Skeletal muscle satellite cell (primary cell): ENCODE data around the gene BCL11A.

Experiments used
- H3K27me3 ChIP-seq: 2 replicates; pipeline ENCODE4 v1.7.0; 2013; ENCODE audit warnings: low read length; ENCODE audit not compliant: control insufficient read depth, insufficient read depth
- H3K36me3 ChIP-seq: 2 replicates; pipeline ENCODE4 v1.7.0; 2013; ENCODE audit warnings: mild to moderate bottlenecking, control low read depth, low read length; ENCODE audit not compliant: insufficient read depth
- H3K4me1 ChIP-seq: 2 replicates; pipeline ENCODE4 v1.7.0; 2013; ENCODE audit warnings: low read length; ENCODE audit not compliant: control insufficient read depth, insufficient read depth
- H3K4me2 ChIP-seq: 2 replicates; pipeline ENCODE4 v1.7.0; 2013; ENCODE audit warnings: mild to moderate bottlenecking, low read length
- H3K4me3 ChIP-seq: 2 replicates; pipeline ENCODE4 v1.7.0; 2013; ENCODE audit warnings: low read length
- H3K9ac ChIP-seq: 2 replicates; pipeline ENCODE4 v1.7.0; 2013; ENCODE audit warnings: mild to moderate bottlenecking, low read depth, low read length, moderate library complexity
- H3K9me3 ChIP-seq: replicated peaks from 2 replicates; pipeline ENCODE4 v1.7.0; 2013; ENCODE audit warnings: mild to moderate bottlenecking, control low read depth, low read length

BCL11A gene

DNA sequence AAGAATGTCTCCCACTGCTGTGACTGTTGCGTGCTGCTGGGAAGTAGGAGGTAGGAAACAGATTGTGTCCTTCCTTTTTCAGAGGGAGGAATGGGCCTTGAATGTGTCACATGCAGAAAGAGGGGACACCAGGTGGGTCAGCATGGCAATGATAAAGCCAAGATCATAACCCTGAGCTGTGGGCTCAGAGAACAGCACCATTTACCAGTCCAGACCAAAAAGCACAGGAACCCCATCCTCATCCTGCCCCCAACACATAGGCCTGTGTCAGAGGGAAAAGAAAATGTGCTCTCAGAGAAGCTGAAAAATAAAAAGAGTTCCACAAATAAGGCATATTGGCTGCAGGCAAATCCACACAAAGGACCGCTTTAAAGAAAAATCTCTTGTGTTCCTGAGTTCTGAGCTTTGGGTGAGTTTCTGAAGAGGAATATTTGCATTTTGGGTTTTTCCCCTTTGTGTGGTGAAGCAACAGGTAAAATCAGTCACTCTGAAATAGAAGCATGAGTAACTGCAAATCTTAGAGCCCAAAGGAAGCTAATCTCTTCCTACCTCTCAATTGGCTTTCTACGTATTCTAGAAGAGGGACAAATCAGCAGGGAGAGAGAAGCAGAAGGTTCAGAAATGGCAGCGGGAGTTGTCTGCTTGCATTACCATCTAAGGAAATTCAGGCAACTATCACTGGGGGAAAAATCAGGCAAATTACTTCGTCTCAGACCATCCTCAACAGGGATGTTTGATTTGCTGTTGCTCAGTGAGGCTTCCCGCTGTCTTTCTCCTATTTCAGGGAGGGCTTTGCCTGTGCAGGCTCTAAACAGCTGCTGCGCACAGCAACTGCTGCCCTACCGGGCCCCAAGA is 106.8 kb downstream of the BCL11A start:
- H3K4me1 ChIP-seq: no peaks in the 10 kb centered on the region
- no peaks in the 10 kb centered on the region for H3K36me3 ChIP-seq
- no peaks in the 10 kb centered on the region for H3K9me3 ChIP-seq
- peaks cover 2% of the 10 kb centered on the region for H3K27me3 ChIP-seq
- no peak overlapping the region for H3K4me2 ChIP-seq
- H3K9ac ChIP-seq: no peak overlapping the region
- no peak overlapping the region for H3K4me3 ChIP-seq

- Histone ChIP-seq H3K4me1 (no peaks in the 10 kb centered on the region), H3K9me3 (no peaks in the 10 kb centered on the region), H3K9ac (no peak overlapping the region), H3K36me3 (no peaks in the 10 kb centered on the region), H3K27me3 (peaks cover 2% of the 10 kb centered on the region), H3K4me3 (no peak overlapping the region), H3K4me2 (no peak overlapping the region)
Observed at GRCh38 chr2:60445684-60446179, 107.7 kb downstream of the BCL11A start.

- H3K9ac ChIP-seq: no peak overlapping the region
- H3K4me3 ChIP-seq: no peak overlapping the region
- H3K27me3 ChIP-seq: peaks cover 2% of the 10 kb centered on the region
- H3K36me3 ChIP-seq: no peaks in the 10 kb centered on the region
- no peaks in the 10 kb centered on the region for H3K9me3 ChIP-seq
- no peaks in the 10 kb centered on the region for H3K4me1 ChIP-seq
- no peak overlapping the region for H3K4me2 ChIP-seq
Observed at GRCh38 chr2:60442608-60443007, 110.8 kb downstream of the BCL11A start.

DNA sequence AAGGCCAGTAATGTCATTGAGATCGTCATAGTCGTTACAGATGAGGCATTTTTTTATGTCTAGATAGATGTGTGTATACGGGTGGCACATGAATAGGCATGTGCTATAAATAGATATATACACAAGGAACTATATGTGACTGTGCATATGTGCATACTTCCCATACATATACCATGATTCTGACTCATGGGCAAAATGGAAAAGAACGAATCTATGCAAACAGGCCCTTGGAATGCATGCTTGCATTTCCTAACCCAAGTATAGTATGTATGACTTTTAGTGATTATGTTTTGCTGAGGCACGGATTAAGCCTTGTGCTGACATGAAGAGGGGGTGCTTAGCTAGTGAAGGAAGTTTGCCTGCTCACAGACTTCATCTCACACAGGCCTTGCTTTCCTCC is 111.7 kb downstream of the BCL11A start:
- Histone ChIP-seq H3K27me3 (peaks cover 2% of the 10 kb centered on the region), H3K4me3 (no peak overlapping the region), H3K9me3 (no peaks in the 10 kb centered on the region), H3K36me3 (no peaks in the 10 kb centered on the region), H3K4me2 (no peak overlapping the region), H3K4me1 (no peaks in the 10 kb centered on the region), H3K9ac (no peak overlapping the region)

DNA sequence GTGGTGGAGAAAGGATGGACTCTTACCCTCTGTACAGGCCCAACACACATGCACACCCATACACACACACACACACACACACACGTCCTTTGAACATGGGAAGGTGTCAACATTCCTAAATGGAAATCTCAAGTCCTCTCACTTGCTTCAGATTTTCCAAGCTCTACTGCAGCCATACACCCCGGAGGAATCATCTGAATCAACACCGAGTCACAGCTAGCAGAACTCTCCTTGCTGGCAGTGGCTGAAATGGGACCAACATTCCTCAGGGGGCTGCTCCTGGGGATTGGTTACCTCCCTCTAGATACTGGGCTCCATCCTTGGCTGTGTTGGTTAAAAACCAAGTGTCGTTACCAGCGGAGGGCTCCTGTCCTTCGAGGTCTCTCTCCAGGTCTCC is 112.7 kb downstream of the BCL11A start:
- Histone ChIP-seq H3K27me3 (no peaks in the 10 kb centered on the region), H3K9me3 (no peaks in the 10 kb centered on the region), H3K4me1 (no peaks in the 10 kb centered on the region), H3K4me3 (no peak overlapping the region), H3K4me2 (no peak overlapping the region), H3K9ac (no peak overlapping the region), H3K36me3 (no peaks in the 10 kb centered on the region)

DNA sequence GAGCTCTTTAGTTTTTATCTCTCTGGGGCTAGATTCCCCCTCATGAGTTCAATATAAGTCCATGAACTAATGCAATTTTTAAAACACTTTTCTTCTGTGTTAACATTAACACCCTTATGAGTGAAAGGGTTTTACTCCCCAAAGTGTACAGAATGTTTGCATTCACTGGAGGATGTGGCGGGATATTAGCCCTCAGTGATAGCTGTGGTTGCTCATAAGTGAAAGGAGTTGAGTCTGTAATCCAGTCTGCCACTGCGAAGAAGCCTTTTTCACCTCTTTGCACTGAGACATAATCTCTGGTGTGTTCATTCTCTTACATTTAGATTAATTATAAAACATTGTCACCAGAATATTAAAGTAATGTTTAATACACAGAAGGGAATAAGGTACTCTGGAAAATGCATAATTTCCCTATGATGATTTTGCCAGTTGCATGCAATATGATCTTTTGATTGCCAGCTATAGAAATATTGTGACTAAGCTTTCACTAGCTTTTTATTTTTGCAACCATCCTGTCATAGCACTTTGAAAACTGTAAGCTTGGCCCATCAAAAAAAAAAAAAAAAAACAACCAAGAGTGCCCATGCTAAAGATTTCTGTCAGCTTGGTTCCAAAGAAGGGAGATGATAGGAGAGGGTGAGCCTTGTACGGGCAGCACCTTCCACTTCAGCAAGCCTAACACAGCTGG is 113.2 kb downstream of the BCL11A start:
- Histone ChIP-seq H3K4me2 (no peak overlapping the region), H3K27me3 (no peaks in the 10 kb centered on the region), H3K9me3 (no peaks in the 10 kb centered on the region), H3K36me3 (no peaks in the 10 kb centered on the region), H3K9ac (no peak overlapping the region), H3K4me3 (no peak overlapping the region), H3K4me1 (no peaks in the 10 kb centered on the region)

DNA sequence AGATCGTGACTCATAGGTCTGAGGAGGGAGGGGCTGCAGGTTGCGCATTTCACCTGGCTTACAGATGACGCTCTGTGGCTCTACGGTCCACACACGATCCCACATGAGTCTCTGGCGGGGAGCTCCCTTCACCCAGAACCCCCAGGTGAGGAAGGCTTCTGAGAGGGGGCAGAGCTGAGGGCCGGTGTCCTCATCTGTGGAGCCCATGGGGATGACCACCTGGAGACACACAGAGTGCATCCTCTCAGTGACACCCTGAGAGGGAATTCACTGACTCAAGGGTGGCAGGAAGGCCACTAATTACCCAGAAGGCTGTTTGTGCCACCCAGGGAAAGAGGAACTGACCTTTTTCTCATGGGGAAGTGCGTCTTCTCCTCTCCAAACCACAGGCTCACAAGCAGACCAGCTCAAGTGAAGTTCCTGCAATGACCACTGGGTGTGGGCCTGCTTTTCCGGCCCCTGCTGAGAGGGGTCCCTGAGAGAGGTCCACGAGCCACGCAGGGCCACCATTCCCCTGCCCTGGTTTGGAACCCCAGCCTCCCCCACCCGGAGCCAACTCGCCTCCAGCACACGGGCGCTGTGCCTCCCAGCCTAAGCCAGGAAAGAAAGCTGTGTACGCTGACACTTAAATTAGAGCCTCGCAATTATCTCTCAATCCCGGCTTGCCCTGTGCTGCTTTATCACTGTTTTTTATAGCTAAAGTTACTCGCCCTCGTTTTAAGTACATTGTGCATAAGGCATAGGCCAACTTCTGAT is 114.1 kb downstream of the BCL11A start:
- no peaks in the 10 kb centered on the region for H3K4me1 ChIP-seq
- no peaks in the 10 kb centered on the region for H3K36me3 ChIP-seq
- H3K4me3 ChIP-seq: no peak overlapping the region
- no peak overlapping the region for H3K9ac ChIP-seq
- H3K4me2 ChIP-seq: no peak overlapping the region
- no peaks in the 10 kb centered on the region for H3K9me3 ChIP-seq
- no peaks in the 10 kb centered on the region for H3K27me3 ChIP-seq

- H3K36me3 ChIP-seq: no peaks in the 10 kb centered on the region
- H3K9ac ChIP-seq: no peak overlapping the region
- H3K4me1 ChIP-seq: no peaks in the 10 kb centered on the region
- no peak overlapping the region for H3K4me3 ChIP-seq
- H3K9me3 ChIP-seq: no peaks in the 10 kb centered on the region
- no peak overlapping the region for H3K4me2 ChIP-seq
- H3K27me3 ChIP-seq: no peaks in the 10 kb centered on the region
Observed at GRCh38 chr2:60438653-60439052, 114.8 kb downstream of the BCL11A start.

DNA sequence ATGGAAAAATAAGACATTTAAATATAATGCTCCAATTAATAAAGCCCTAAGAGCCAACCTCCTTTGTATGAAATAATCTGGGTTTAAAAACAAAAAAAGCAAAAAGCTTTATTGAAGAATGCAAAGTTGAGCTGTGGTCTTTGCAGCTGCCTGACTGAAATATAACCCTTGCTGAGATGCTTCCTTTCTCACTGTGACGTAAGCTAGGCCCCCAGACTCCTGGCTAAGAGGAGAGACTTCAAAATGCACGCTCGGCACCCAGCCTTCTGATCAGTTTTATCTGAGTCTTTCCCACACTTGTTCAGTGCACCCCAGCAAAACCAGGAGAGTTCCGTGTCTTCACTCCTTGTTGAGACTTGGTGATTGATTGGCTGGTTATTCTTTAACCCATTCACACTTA is 115.3 kb downstream of the BCL11A start:
- Histone ChIP-seq H3K27me3 (no peaks in the 10 kb centered on the region), H3K4me2 (no peak overlapping the region)

GRCh38 chr2:60437080-60437696 is 116.3 kb downstream of the BCL11A start:
- H3K9me3 ChIP-seq: no peaks in the 10 kb centered on the region
- no peaks in the 10 kb centered on the region for H3K4me1 ChIP-seq
- no peak overlapping the region for H3K4me3 ChIP-seq
- no peak overlapping the region for H3K4me2 ChIP-seq
- no peaks in the 10 kb centered on the region for H3K36me3 ChIP-seq
- H3K27me3 ChIP-seq: no peaks in the 10 kb centered on the region
- H3K9ac ChIP-seq: no peak overlapping the region

More for the DNA sequence above, 115.3 kb downstream of the BCL11A start:
- Histone ChIP-seq H3K9me3 (no peaks in the 10 kb centered on the region), H3K36me3 (no peaks in the 10 kb centered on the region), H3K9ac (no peak overlapping the region), H3K4me3 (no peak overlapping the region), H3K4me1 (no peaks in the 10 kb centered on the region)

GRCh38 chr2:60433018-60433596 is 120.3 kb downstream of the BCL11A start:
- Histone ChIP-seq H3K9ac (no peak overlapping the region), H3K27me3 (no peaks in the 10 kb centered on the region), H3K4me3 (no peak overlapping the region), H3K4me2 (no peak overlapping the region), H3K36me3 (no peaks in the 10 kb centered on the region), H3K4me1 (no peaks in the 10 kb centered on the region), H3K9me3 (no peaks in the 10 kb centered on the region)
